ENCODE results near the gene LYST.
"Not testable (repeated sequence)": the region's sequence is repeated elsewhere in the genome, so short reads cannot be mapped to it uniquely, and the experiment has no call there.

LYST gene

DNA sequence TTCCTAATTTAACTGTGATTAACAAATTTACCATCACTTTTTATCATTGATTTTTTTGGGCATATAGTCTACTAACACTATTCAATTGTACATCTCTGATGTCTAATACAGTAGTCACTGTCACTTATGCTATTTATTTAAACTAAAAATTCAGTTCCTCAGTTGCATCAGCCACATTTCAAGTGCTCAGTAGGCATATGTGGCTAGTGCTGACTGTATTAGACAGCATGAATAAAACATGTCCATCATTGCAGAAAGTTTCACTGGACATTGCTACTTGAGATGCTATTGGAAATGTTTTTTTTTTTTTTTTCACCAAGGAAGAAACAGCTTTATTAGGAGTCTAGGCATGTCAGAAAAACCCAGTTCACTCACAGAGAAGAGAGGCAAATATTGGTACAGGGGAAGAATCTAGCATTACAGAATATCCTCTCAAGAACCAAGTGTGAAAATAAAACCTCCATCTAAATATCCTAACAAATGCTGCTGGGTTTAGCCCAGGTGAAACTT lies 109.1 kb downstream of the LYST start:
- DNase-seq, result no peak

DNA sequence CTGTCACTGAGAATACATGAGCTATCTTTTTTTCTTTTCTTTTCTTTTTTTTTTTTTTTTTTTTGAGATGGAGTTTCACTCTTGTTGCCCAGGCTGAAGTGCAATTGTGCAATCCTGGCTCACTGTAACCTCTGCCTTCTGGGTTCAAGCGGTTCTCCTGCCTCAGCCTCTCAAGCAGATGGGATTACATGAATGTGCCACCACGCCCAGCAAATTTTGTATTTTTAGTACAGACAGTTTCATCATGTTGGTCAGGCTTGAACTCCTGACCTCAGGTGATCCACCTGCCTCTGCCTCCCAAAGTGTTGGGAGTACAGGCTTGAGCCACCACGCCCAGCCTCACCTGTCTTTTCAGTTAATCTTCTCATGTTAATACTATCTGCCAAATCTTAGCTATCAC lies 112.5 kb downstream of the LYST start:
- not testable (repeated sequence) for DNase-seq

DNA sequence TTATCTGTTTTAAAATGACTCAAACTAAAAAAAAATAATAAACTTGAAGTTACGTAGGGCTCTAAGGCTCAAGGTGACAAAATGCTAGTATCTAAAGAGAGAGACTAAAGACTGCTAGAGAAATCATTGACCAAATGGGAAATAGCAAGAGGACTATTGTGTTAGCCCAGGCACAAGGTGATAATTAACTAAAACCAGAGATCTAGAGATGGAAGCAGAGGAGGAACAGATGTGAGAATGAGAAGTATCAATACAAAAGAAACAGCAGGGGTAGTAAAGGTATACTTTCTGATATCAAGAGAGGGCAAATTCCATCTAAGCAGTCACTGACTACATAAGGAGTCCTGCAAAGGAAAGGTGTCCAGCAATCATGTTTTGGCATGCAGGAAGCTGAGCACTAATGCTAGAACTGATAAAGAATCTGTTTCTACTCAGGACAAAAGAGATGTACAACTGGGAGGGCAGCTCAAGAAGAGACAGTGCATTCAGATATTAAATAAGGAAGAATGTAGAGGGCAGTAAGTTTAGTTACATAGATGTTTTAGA lies 116.9 kb downstream of the LYST start:
- DNase-seq, result no peak

GRCh38 chr1:235748747-235749146 lies 118.0 kb downstream of the LYST start:
- no peak for DNase-seq

GRCh38 chr1:235746245-235746644 lies 120.5 kb downstream of the LYST start:
- no peak for DNase-seq

GRCh38 chr1:235745503-235746136 lies 121.1 kb downstream of the LYST start:
- DNase-seq, result no peak

DNA sequence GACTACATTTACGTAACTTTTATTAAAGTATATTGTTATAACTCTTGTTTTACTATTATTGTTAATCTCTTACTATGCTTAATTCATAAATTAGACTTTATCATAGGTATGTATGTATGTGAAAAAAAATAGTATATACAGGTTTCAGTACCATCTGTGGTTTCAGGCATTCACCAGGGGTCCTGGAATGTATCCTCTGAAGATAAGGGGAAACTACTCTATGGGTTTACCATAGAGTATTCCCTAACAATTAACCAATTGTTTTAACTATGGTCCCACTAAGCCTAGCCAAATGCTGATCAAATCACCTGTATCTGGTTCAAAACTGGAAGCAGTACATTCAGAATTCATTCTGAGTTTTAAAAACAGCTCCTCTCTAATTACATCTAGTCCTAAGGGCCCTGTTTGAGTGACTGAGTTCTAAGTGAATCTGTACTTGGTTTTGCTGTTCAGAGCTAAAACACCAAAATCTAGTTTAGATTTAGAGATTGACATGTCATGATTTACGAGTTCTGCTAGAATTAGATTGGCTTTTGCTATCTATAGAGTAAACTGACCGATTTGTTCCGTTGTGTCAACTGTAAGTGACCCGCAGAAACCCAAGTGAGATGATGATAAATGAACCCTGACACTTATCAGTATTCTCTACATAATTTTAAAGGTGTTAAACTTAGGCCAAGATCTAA lies 123.6 kb downstream of the LYST start:
- no peak for DNase-seq

GRCh38 chr1:235741294-235741693 lies 125.4 kb downstream of the LYST start:
- no peak for DNase-seq

DNA sequence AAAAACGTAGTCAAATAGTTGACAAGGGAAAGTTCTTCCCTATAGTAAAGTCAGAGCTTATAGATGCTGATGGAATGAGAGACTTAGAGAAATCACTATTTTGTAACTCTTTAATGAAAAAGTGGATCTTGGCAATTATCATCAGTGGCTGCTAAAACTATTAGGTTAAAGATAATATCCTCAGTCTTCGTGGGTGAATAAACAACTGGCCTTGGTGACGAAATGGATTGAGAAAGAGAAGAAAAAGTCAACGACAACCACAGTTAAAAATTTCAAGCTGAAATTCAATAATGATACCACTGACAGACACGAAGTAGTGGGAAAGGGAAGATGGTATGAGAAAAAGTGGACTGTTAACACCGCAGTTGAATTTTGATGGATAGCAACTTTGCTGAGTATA lies 127.1 kb downstream of the LYST start:
- no peak for DNase-seq

DNA sequence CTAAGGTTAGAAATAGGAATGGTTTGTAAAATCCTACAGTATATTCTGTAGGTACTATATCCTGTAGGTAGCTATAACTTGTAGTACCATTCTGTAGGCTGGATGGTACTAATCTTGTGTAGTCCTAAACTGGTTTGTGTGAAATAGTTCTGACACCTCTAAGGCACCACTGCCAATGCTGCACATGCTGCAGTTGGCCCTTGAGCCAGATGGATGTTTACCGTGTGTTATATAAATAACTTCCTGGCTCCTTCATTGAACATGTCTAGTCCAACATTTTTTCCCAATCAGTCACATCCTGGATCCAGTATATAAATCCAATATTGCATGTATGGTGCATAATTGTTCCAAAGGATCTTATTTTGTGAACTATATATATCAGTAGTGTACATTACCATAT lies 127.6 kb downstream of the LYST start:
- no peak for DNase-seq

DNA sequence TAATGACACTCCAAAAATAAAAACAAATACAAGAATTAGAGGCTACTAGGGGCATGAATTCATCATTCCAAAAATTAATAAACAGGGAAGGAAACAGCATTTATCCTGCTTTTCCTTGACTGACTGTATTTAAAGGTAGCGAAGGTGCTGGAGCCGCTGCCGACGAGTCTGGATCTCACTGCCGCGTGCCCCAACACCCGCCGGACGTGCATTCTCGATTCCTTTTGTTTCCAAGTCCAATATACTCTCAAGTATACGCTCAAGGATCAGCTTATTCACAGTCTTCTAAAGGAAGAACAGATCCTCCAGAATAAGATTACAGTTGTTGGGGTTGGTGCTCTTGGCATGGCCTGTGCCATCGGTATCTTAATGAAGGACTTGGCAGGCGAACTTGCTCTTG lies 129.0 kb downstream of the LYST start:
- DNase-seq, result no peak

DNA sequence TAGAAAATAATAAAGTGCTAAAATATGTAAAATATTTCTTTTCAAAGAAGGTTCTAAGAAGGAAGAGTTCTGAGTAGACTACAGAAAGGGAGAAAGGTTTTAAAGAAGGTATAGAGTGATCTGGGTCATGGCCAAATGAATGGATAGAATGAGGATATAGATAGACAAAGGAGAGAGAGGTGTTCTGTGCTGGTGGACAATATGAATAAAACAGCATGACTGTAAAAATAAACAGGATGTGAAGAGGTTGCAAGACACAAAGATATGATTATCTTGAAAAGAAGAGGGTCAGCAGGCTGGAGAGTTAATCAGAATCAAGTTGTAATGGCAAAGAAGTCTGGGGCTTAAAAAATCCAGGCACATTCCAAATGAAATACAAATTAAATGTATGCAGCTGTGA lies 130.4 kb downstream of the LYST start:
- DNase-seq, result no peak

DNA sequence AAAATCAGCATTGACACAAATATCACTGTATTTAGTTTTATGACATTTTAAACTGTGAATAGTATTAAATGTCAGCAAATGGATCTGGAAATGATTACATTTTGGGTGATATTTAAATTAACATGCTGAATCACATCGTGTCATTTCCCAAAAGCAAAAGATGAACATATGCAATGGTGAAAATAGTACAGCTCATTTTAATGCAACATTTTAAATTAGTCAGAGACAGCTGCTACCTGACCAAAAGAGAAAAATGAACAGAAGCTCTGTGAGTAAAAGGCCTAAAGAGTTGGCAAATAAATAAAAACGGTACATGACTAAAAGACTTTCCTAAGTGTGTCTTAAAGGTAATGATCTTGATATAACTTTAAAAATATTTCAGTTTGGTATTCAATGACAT lies 131.1 kb downstream of the LYST start:
- no peak for DNase-seq

GRCh38 chr1:235734335-235734734 lies 132.4 kb downstream of the LYST start:
- no peak for DNase-seq

DNA sequence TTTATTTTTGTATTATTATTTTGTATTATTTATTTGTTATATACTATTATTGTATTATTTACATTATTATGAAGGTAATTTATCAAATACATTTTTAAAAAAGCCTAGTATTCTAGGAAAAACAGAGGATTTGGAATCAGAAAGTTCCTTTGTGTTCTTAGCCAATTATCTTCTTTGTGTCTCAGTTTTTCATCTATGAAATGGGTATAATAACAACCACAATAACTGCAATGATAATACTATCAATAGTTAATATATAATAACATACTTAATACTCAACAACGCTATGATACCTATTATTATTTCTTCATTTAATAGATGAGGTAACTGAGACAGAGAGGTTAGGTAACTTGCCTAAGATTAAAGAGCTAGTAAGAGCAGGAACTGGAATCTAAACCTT lies 136.7 kb downstream of the LYST start:
- DNase-seq, result no peak

DNA sequence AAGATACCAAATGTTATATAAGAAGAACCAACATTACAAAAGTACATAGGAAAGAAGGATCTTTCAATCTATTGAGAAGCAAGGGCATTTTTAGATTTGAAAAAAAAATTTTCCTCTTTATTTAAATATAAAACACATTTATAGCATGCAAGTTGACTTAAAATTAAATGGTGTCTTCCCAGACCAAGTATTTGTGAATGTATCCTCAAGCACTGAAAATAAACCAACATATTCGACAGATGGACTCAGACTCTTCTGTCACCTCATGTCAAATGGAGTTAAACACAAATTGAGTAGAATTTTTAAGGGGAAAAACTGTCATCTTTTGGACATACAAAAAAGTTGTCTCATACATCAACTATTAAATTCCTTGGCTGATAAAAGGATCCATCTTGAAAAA lies 140.1 kb downstream of the LYST start:
- DNase-seq, result no peak

DNA sequence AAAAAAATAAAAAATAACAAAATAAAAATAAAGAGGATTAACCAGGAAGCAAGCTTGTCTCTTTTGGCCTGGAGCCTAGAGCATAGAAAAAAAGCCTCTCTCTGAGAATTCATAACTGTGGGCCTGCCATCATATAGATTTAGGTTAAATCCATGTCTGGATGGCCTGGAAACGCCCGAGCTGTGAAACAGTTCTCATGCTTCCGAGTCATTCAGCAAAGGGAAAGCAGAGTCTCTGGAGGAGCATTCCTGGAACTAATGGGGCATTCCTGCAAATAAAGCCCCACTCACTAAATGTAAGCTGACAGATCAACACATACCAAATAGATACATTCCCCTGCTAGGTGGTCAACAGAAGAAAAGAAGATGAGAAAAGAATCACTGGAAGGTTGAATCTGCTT lies 141.3 kb downstream of the LYST start:
- DNase-seq, result no peak

DNA sequence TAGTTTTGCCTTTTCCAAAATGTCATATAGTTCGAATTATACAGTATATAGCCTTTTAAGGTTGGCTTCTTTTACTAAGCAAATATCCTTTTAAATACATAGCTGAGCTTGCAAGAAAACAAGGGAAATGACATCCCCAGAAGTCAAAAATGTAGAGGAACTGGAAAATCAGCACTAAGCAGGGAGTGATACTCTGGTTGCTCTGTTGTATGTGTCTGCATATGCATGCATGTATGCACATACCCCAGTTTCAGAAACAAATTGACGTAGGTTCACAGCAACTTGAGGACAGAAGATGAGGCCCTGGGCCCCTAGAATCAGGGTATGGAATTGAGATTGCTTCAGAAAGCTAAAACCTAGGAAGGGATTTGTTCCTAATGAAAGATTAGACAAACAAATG lies 142.0 kb downstream of the LYST start:
- no peak for DNase-seq

GRCh38 chr1:235722858-235723257 lies 143.8 kb downstream of the LYST start:
- DNase-seq, result no peak

- DNase-seq, result no peak
Measured at GRCh38 chr1:235721982-235722381, 144.7 kb downstream of the LYST start.

- no peak for DNase-seq
Measured at GRCh38 chr1:235720544-235720943, 146.2 kb downstream of the LYST start.

DNA sequence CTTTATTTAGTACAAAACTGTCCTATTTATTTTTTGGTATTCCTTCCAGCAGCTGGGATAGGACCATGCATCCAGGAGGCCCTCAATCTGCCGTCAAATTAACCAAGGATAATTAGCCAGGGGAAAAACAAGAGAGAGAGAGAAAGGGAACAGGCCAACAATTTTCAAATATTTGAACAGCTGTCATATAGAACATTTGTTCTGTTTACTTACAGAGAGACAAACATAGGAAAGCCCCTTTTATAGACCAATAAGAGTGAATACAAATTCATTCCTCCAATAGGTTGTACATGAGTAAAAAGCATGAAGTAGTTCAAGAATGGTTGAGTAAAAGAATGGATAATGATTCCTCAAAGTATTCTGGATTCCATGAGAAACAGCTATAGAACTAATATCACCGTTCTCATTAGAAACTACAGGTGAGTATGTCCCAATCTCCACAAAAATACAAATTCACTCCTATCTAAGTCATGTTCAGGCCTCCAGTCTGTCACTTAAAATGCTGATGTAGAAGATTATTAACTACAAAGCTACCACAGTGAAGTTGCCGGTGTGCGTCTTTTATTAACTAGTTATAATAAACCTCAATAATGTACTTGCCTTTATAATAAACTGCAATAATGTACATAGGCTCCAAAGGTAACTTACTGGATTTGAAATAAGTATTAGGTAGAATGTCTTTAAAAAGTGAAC lies 152.4 kb downstream of the LYST start:
- no peak for DNase-seq

DNA sequence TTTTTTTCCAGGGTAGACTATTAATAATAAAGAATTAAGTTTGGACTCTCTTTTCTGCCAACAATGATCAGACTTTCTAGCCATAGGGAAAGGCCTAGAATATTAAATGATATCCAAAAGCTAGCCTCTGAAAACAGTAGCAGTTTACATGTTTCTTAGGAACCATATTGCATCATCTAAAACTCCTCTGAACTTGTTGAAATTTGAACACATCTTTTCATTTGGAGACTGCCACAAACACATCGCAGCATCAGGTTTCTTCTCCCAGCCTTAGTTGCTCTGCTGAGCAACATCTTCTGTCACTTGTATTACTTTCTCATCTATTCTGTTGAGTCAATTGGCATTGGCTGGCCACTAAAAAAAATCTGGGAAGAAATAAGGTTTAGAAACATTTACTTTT lies 153.9 kb downstream of the LYST start:
- DNase-seq, result no peak

GRCh38 chr1:235710687-235711086 lies 156.0 kb downstream of the LYST start:
- no peak for DNase-seq

All from KG1 (cell line).